HUDEP-2 (cell line): Measurements from ENCODE around the gene STRN4.
"Not testable (repeated sequence)": the region's sequence is repeated elsewhere in the genome, so short reads cannot be mapped to it uniquely, and the experiment has no call there.

ENCODE experiments used
- DNase-seq, 76 experiments: peaks; one replicate each; lab custom pipeline; 2025; ENCODE audit not compliant: unreplicated experiment in 76 of 76; lab: John Stamatoyannopoulos, UW

The STRN4 gene

GRCh38 chr19:46715975-46716671 is 30.1 kb downstream of the STRN4 start:
- no peak for DNase-seq

- DNase-seq = no peak
Measured at GRCh38 chr19:46715620-46715974, 30.7 kb downstream of the STRN4 start.

DNA sequence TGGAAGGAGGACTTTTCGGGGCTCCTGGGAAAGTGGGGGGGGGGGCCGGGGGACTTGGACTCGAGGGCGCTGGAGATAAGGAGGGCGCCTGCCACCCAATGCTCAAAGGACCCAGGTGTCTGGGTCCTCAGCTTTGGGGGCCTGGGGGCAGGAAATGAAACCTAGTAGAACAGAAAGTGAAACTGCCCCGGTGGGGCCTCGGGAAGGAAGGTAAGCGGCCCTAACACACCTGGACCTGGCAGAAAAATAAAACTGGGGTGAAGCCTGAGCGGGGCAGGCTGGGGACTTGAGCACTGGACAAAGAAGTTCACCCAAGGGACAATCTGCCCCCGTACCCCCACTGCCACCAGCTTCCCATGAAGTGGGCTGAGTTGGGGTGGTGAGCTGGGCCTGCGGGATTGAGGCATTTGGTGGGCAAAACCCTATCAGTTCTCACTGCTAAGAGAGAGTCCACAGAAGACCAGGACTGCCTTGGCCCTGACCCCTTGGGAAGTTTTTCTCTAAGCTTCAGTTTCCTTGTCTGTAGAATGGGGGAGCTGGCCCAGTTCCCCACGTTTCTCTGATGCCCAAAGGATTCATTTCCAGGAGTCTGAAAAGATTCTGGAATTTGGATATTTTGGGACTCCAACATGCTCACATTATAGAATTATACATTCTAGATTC is 31.7 kb downstream of the STRN4 start:
- no peak for DNase-seq

DNA sequence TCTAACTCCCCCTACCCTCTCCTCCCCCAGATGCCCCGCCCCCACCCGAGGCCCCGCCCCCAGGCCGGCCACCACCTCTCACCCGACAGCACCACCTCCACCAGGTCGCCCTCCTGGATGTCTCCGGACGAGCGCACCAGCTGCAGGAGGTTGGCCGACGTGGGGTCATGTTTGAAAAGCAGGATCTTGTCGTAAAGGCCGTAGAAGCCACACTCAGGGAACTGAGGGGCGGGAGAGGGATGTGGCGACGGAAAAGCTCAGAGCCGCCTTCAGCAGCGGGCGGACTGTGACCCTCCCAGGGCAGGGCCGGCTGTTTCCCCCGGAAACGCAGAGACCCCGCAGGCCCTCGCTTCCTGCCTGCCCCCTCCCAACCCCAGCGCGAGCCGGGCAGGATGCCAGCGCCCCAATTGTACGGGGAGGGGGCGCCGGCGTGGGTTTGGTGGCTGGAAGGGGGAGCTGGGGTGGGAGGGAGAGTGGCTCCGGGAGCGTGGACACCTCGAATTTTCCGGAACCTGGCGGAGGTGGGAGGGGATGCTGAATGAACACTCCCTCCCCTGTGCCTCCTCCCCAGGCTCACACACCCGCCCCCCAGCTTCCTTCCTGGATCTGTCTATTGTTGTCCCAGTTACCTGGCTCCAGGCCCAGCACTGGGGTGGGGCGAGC is 32.3 kb downstream of the STRN4 start:
- DNase-seq = peak in 73 of 76 experiments; percentile 30 to 94 (median 77)

- not testable (repeated sequence) for DNase-seq
Measured at GRCh38 chr19:46712768-46713338, 33.4 kb downstream of the STRN4 start.

GRCh38 chr19:46710687-46711086 is 35.6 kb downstream of the STRN4 start:
- no peak for DNase-seq

DNA sequence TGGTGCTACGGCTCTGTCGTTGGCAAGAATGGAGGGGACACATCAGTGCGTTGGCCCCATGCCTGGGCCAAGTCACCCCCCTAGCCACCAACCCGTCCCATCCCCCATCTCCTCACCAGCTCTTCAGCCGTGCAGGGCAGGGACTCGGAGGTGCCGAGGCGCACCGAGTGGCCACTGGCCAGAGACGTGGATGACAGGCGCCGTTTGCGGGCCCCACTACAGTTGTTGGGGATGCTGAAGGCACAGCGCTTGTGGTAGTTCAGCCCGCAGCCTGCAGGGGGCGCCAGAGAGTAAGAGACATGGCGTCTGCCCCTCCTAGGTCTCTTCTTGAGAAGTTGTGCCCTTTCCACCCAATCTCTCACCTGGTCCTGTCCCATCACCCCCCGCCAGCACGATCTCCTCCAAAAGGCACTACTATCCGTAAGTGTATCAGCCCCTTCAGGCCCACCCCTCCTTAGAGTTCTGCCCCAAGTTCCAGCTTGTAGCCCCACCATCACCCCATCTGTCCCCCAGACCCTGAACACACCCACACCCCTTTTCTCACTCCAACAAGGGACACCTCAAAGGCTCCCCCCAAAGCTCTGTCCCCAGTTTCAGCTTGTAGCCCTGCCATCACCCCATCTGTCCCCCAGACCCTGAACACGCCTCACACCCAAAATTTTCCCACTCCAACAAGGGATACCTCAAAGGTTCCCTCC is 41.7 kb downstream of the STRN4 start:
- DNase-seq = peak in 70 of 76 experiments; percentile 18 to 98 (median 72)

DNA sequence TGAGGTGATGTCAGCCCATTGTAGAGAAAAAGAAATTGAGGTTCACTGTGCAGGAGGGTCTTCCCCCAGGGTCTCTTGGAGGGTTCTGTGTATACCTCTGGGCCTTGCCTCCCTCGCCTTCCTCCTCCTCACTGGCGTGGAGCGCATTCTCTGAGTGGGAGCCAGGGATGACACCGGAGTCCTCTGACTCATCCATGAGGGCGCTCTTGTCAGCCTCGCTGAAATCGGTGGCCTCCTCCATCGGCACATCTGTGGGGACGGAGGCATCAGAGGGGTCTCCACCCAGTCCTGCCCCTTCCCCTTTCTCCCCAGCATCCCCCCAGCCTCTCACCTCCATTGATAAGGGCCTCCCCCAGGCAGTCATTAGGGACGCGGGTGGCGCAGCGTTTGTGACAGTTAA is 45.5 kb downstream of the STRN4 start:
- no peak for DNase-seq

DNA sequence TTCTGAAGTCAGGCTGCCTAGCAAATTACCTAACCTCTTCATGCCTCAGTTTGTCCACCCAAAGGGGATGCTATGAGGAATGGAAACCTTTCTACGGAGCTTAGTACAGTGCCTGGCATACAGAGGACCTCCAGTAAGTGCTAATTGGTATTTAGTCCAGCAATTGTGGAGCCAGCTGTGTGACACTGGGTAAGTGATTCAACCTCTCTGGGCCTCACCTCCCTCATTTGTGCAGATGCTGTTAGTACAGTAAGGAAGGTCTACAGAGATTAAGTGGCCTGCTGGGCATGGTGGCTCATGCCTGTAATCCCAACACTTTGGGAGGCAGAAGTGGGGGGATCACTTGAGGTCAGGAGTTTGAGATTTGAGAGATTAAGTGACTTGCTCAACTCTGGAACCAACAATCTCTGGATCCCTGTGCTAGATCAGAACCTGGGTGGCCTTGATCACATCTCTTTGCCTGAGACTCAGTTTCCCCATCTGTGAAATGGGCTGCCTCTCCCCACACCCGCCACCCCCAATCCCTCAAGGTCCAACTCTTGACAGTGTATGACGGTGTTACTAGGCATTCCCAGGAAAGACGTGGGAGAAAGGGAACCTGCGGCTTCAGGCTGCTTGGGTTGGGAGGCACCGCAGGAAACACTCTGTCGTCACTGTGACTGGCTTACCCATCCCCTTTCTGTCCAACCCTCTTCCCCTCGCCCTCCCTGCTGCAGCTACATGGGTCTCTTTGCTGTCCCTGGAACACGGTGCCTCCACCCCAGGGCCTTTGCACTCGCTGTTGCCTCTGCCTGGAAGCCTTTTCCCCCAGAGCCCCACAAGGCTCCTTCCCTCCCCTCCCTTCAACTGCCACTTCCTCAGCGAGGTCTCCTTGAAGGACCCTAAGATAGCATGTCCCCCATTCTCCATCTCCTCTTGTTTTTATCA is 47.6 kb downstream of the STRN4 start:
- DNase-seq = no peak

GRCh38 chr19:46697204-46697960 is 48.9 kb downstream of the STRN4 start:
- DNase-seq = peak in 75 of 76 experiments; percentile 32 to 100 (median 97)

DNA sequence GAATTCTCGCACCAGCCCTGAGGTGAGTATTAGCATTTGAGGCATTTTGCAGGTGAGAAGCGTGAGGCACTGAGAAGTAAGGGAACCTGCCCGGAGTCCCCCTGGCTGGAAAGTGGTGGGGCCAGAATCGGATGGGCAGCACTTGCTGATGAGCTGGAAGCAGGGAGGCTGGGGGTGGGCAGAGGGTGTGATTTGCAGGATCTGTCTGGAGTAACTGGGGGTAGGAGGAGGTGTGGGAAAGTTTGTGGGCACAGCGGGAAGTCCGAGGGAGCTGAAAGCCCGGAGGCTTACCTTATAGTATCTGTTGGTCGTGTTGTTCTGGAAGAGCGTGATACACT is 49.4 kb downstream of the STRN4 start:
- no peak for DNase-seq

DNA sequence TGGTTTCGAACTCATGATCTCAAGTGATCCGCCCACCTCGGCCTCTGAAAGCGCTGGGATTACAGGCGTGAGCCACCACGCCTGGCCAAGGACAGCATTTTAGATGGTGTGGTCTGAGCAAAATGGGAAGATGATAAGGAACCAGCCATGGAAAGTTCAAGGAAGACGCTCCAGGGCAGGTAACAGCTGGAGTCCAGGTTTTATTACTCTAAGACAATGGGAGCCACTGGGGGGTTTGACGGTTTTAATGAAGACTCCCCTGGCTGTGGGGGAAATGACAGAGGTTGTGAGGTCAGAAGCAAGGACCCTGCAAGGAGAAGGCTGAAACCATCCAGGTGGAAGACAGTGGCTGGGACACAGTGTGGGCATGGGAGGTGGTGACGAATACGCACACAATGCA is 50.2 kb downstream of the STRN4 start:
- DNase-seq = no peak

GRCh38 chr19:46693760-46694159 is 52.5 kb downstream of the STRN4 start:
- no peak for DNase-seq

DNA sequence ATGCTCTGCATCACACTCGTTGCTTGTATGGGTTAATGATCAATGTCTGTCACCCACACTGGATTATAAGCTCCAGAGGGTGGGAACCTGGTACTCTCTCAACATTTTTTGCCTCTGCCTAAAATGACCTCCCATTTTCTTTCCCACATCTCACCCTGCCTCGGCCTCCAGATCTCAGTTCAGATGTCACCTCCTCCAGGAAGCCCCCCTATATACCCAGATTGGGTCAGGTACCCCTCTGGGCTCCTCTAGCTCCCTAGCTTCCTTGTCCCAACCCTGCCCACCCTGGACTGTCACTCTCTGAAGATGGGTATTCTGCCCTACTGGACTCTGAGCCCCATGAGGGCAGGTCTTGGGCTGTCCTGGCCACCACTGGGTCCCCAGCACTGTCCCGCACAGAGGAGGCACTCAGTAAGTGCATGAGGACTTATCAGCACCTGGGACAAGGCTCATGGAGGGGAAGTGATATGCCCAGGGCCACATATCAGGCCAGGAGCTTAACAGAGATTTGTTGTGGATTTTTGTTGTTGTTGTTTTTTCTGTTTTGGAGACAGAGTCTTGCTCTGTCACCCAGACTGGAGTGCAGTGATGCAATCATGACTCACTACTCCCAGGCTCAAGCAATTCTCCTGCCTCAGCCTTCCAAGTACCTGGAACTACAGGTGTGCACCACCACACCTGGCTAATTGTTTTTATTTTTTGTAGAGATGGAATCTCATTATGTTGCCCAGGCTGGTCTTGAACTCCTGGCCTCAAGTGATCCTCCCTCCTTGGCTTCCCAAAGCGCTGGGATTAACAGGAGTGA is 53.1 kb downstream of the STRN4 start:
- DNase-seq = no peak

- DNase-seq = no peak
Measured at GRCh38 chr19:46691948-46692347, 54.3 kb downstream of the STRN4 start.

- DNase-seq = no peak
Measured at GRCh38 chr19:46691104-46691503, 55.1 kb downstream of the STRN4 start.

- no peak for DNase-seq
Measured at GRCh38 chr19:46689358-46689757, 56.9 kb downstream of the STRN4 start.

DNA sequence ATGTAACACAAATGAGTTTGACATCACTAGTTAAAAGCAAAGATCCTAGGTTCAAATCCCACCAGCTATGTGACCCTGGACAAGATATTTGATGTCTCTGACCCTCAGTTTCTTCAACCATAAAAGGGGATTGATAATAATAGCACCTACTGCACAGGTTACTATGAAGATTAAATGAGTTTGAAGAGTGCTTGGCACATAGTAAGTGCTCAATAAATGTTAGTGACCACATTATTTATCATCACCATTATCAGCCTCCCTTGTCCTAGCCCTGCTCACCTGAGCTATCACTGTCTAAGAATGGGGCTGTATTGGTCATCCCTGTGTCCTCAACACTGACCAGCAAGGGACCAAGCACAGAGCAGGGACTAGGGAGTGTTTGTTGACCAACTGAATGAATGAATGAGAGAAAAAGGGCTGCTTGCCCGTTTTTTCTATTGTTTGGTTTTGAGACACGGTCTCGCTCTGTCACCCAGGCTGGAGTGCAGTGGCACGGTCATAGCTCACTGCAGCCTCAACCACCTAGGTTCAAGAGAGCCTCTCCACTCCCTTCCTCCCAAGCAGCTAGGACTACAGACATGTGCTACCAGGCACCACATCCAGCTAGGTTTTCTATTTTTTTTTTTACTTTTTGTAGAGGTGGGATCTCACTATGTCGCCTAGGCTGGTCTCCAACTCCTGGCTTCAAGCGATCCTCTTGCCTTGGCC is 58.7 kb downstream of the STRN4 start:
- no peak for DNase-seq
